Osteoblast (primary cell): ENCODE data around the gene KRT85. TPM values are rescaled to one million over a fixed set of nuclear protein-coding genes. Genes with fewer than 3 reads are reported as not detected.

Experiments
- DNase-seq: peaks from one replicate; pipeline ENCODE4 v3.0.0; 2011; ENCODE audit warnings: low spot score, mixed read lengths; ENCODE audit not compliant: insufficient read length; ENCODE audit errors: missing footprints
- H2AFZ ChIP-seq: 2 replicates; pipeline ENCODE4 v1.6.0; 2011; ENCODE audit warnings: mild to moderate bottlenecking, low read length
- H3K27ac ChIP-seq: 2 replicates; pipeline ENCODE4 v1.5.1; 2011; ENCODE audit warnings: mild to moderate bottlenecking, low read depth, low read length, moderate library complexity
- H3K27me3 ChIP-seq: 2 replicates; pipeline ENCODE4 v1.6.0; 2012; ENCODE audit warnings: mild to moderate bottlenecking, control low read depth, inconsistent platforms, low read length, moderate library complexity; ENCODE audit not compliant: insufficient read depth
- H3K36me3 ChIP-seq: 2 replicates; pipeline ENCODE4 v1.5.1; 2011; ENCODE audit warnings: mild to moderate bottlenecking, low read length, control low read depth, moderate library complexity; ENCODE audit not compliant: insufficient read depth
- H3K4me1 ChIP-seq: 2 replicates; pipeline ENCODE4 v1.5.1; 2011; ENCODE audit warnings: mild to moderate bottlenecking, low read length, control low read depth, moderate library complexity; ENCODE audit not compliant: insufficient read depth
- H3K4me2 ChIP-seq: 2 replicates; pipeline ENCODE4 v1.6.0; 2011; ENCODE audit warnings: mild to moderate bottlenecking, low read length; ENCODE audit not compliant: insufficient read depth
- H3K4me3 ChIP-seq: fragments of 200-600 bp; sonication (generic); 3 replicates; pipeline ENCODE4 v1.5.1; 2012; ENCODE audit warnings: mild to moderate bottlenecking, low read length, inconsistent platforms; ENCODE audit not compliant: insufficient read depth
- H3K79me2 ChIP-seq: 2 replicates; pipeline ENCODE4 v1.6.0; 2012; ENCODE audit warnings: mild to moderate bottlenecking, low read length, control low read depth, inconsistent platforms; ENCODE audit not compliant: insufficient read depth
- H3K9me3 ChIP-seq: 2 replicates; pipeline ENCODE4 v1.5.1; 2011; ENCODE audit warnings: low read depth, low read length, control low read depth
- H4K20me1 ChIP-seq: 2 replicates; pipeline ENCODE4 v1.6.0; 2012; ENCODE audit warnings: mild to moderate bottlenecking, low read length, control low read depth; ENCODE audit not compliant: insufficient read depth
- CTCF ChIP-seq: IDR thresholded peaks from 2 replicates; pipeline ENCODE4 v1.5.1; 2011; ENCODE audit warnings: mild to moderate bottlenecking, low read depth, low read length, moderate library complexity; ENCODE audit errors: extremely low read depth
- total RNA-seq: library from RNA; depleted of rRNA; stranded (reverse); fragments of >200 nt; gene quantifications from 2 replicates; pipeline ENCODE4 v1.2.3, GENCODE V29; 2012

KRT85 gene
- total RNA-seq, 1 donor: not detected

GRCh38 chr12:52407918-52408317, 40.6 kb upstream of the KRT85 start:
- Histone ChIP-seq H3K4me3 (no peak overlapping the region), H3K27me3 (peaks cover 20% of the 10 kb centered on the region), H3K4me1 (no peaks in the 10 kb centered on the region), H3K4me2 (no peak overlapping the region), H4K20me1 (no peaks in the 10 kb centered on the region), H3K36me3 (no peaks in the 10 kb centered on the region), H2AFZ (no peak overlapping the region), H3K9me3 (no peaks in the 10 kb centered on the region), H3K79me2 (no peaks in the 10 kb centered on the region), H3K27ac (no peak overlapping the region)
- no peak for DNase-seq
- TF ChIP-seq CTCF: no peak

GRCh38 chr12:52405922-52406385, 38.7 kb upstream of the KRT85 start, which contains the start of gene KRT82:
Gene KRT82, minus strand, starts transcription at chr12:52406335. Its CDS starts 58 bp downstream, at chr12:52406277.
- Histone ChIP-seq H3K9me3 (no peaks in the 10 kb centered on the region), H3K79me2 (no peaks in the 10 kb centered on the region), H4K20me1 (no peaks in the 10 kb centered on the region), H3K27me3 (peaks cover 28% of the 10 kb centered on the region), H3K4me1 (peaks cover 4% of the 10 kb centered on the region), H3K4me2 (no peak within 1 kb of the TSS), H3K4me3 (no peak within 1 kb of the TSS), H2AFZ (no peak within 1 kb of the TSS), H3K27ac (no peak within 1 kb of the TSS), H3K36me3 (no peaks in the 10 kb centered on the region)
- TF ChIP-seq CTCF: no peak
- no peak for DNase-seq

GRCh38 chr12:52404951-52405350, 37.7 kb upstream of the KRT85 start:
- H3K36me3 ChIP-seq: no peaks in the 10 kb centered on the region
- peaks cover 28% of the 10 kb centered on the region for H3K27me3 ChIP-seq
- H2AFZ ChIP-seq: no peak overlapping the region
- peaks cover 4% of the 10 kb centered on the region for H3K4me1 ChIP-seq
- peak; percentile 23 for TF ChIP-seq CTCF
- H3K9me3 ChIP-seq: no peaks in the 10 kb centered on the region
- DNase-seq: no peak
- H3K27ac ChIP-seq: no peak overlapping the region
- no peaks in the 10 kb centered on the region for H3K79me2 ChIP-seq
- H4K20me1 ChIP-seq: no peaks in the 10 kb centered on the region
- no peak overlapping the region for H3K4me3 ChIP-seq
- H3K4me2 ChIP-seq: no peak overlapping the region

- TF ChIP-seq CTCF: no peak
- DNase-seq: peak; percentile 63
- Histone ChIP-seq H2AFZ (no peak overlapping the region), H3K27ac (no peak overlapping the region), H3K9me3 (no peaks in the 10 kb centered on the region), H3K4me1 (peaks cover 4% of the 10 kb centered on the region), H3K79me2 (no peaks in the 10 kb centered on the region), H3K4me3 (no peak overlapping the region), H3K4me2 (no peak overlapping the region), H3K27me3 (peaks cover 26% of the 10 kb centered on the region), H3K36me3 (no peaks in the 10 kb centered on the region), H4K20me1 (no peaks in the 10 kb centered on the region)
Measured at GRCh38 chr12:52403561-52403960, 36.3 kb upstream of the KRT85 start.
